Measurements from ENCODE around the gene PCNT.

DNA sequence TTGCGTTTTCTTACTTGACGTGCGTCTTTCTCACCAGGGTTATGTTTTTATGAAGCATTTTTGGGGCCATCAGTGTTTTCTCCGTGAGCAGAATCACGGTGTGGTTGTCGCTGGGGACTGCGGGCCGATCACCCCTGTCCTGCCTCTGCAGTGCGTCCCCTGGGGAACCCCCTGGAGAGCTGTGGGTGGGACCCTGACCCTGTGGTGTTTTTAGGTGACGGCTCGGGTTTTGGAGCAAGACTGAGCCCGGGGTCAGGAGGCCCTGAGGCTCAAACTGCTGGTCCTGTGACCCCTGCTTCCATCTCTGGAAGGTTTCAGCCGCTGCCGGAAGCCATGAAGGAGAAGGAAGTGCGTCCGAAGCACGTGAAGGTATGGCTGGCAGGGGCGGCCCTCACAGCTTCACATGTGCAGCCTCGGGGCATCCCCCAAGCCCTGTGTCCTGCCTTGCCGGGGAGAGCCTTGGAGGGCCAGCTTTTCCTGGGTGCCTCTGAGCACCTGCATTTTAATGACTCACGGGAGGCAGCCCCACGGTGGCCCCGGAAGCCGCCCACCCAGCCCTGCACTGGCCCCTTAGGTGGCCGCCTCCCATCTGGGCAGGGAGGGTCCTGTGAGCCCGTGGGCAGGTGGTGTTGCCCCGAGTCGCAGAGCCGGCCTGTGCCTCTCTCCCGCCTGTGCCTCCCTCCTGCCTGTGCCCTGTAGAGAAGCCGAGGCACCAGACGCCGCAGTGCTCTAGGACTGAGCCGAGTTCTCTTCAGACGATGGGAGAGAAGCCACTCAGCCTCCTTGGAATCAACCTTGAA lies 98.0 kb downstream of the PCNT start:
- TF ChIP-seq, protein P1, sequence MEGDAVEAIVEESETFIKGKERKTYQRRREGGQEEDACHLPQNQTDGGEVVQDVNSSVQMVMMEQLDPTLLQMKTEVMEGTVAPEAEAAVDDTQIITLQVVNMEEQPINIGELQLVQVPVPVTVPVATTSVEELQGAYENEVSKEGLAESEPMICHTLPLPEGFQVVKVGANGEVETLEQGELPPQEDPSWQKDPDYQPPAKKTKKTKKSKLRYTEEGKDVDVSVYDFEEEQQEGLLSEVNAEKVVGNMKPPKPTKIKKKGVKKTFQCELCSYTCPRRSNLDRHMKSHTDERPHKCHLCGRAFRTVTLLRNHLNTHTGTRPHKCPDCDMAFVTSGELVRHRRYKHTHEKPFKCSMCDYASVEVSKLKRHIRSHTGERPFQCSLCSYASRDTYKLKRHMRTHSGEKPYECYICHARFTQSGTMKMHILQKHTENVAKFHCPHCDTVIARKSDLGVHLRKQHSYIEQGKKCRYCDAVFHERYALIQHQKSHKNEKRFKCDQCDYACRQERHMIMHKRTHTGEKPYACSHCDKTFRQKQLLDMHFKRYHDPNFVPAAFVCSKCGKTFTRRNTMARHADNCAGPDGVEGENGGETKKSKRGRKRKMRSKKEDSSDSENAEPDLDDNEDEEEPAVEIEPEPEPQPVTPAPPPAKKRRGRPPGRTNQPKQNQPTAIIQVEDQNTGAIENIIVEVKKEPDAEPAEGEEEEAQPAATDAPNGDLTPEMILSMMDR (IDR thresholded peaks at IDR 0.05): no peak
- TF ChIP-seq POLR2A (IDR thresholded peaks at IDR 0.05): no peak
